GM13976 (cell line): Measurements from ENCODE around the gene TP63.

ENCODE experiments used
- DNase-seq: peaks from one replicate; pipeline ENCODE4 v3.0.0; 2012; ENCODE audit warnings: low spot score
- CTCF ChIP-seq: IDR thresholded peaks from 2 replicates; pipeline ENCODE4 v1.5.1; 2012; ENCODE audit warnings: borderline replicate concordance, mild to moderate bottlenecking; ENCODE audit not compliant: insufficient read depth; ENCODE audit errors: extremely low read depth, missing control alignments, control extremely low read depth
- in situ Hi-C: fragments of 300-500 bp; cut with MboI; formaldehyde crosslinking; loops from one replicate; pipeline ENCODE4 v1.12.0; 2022; ENCODE audit warnings: low sequenced_read_pairs, mixed read lengths, inconsistent platforms; ENCODE audit not compliant: unreplicated experiment

Gene TP63

DNA sequence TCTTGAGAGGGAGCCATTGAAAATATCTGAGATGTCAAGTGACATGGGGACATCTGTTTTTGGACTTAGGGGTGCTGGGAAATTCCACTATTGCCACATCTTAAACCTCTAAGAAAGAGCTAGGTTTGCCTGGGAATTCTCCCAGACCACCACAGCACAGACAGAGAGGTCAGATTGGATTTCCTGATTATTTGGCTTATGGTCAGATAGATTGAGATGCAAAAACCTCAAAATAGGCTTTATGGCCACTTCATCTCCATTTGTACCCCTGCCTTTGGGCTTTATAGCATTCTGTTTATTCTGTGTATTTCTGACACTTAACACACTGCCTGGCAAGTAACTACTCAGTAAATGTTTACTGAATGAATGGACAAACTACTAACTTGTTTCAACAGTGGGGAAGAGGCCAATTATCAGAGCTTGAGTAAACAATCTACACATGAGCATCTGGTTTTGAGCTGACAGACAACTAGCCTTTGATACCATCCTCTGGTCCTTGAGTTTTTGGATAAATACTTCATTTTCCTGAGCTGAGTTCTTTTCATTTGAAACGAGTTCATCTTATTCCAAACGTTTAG, 81.8 kb downstream of the TP63 start:
- no peak for TF ChIP-seq CTCF
- no peak for DNase-seq
- in situ Hi-C loops = no loop called here

DNA sequence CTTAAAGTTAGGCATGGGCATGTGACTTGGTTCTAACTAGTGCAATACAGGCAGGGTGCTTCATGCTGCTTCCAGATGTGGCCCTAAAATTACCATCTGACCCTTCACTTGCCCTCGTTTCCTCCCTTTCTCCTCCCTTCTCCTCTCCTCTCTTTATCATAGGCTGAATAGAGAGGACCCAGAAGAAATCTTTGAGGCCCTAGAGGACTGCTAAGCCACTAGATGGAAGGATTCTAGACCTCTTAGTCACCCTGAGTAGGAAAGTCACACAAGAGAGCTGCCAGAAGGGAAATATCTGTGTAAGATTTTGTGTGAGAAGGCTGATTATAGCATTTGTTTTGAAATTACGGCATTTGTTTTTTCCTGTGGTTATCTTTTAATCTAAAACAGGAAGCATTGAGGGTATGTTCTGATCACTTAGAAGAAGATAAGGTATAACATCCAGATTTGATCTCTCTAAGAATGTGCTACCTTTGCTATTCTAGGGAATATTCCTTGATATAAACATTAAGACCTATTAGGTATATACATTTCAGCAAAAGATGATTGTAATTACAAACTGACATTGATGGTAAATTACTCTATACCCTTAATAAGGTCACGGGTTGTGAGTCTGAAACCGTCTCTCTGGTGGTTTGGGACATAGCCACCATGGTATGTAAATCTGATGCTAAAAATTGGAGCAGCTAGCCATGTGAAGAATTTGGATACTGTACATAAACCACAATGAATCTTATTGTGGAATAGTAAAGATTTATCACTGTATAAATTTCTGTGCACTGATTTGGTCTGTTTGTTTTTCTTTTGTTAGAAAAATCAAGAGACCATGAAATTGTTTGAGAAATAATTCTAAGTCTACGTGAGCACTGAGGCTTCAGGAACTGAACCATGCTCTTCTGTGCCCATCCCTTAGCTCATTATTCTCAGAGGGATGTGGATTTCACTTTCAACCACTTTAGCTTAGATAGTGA, 84.1 kb downstream of the TP63 start:
- in situ Hi-C loops = no loop called here
- TF ChIP-seq CTCF = no peak
- no peak for DNase-seq

DNA sequence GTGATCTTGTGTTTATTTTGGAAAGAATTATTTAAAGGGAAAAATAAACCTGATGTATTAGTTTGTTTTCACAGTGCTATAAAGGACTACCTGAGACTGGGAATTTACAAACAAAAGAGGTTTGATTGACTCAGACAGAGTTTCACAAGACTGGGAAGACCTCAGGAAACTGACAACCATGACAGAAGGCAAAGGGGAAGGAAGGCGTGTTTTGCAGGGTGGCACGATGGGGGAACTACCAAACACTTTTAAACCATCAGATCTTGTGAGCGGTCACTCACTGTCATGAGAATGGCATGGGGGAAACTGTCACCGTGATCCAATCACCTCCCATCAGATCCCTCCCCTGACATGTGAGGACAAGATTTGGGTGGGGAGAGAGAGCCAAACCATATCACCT, 87.0 kb downstream of the TP63 start:
- in situ Hi-C loops = no loop called here
- DNase-seq = no peak
- no peak for TF ChIP-seq CTCF

DNA sequence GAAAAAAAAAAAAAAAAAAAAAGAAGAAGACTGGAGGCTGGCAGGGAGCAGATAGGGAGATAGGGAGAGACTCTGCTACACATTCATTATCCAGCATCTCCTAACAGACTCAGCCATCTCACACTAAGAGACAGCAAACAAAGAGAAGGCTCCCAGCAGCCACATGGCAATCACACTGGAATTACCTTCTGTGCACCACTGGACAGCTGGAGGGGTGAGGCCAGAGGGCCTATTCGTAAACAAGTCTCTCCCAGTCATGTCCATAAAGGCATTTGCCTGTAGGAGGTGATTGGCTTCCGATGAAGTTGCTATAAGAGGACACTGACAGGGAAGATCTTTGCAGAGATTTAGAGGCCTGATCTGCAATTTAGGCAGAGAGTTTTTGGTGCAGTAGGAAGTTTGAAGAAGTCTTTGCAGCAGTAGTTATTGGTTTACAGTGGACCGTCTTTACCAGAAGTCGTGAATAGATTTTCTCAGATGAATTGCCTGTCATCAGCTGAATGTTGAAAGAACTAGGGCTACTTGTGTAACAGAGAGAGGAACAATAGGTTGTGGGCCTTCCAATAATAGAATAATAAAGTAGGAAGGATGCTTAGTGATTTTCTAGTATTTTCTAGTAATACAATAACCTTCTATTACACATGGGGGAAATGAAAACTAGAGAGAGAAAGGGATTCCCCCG, 89.7 kb downstream of the TP63 start:
- TF ChIP-seq CTCF = no peak
- in situ Hi-C loops = no loop called here
- DNase-seq = no peak

- no peak for DNase-seq
- no peak for TF ChIP-seq CTCF
- in situ Hi-C loops = no loop called here
These were observed 90.9 kb downstream of the TP63 start for GRCh38 chr3:189721873-189722665.

DNA sequence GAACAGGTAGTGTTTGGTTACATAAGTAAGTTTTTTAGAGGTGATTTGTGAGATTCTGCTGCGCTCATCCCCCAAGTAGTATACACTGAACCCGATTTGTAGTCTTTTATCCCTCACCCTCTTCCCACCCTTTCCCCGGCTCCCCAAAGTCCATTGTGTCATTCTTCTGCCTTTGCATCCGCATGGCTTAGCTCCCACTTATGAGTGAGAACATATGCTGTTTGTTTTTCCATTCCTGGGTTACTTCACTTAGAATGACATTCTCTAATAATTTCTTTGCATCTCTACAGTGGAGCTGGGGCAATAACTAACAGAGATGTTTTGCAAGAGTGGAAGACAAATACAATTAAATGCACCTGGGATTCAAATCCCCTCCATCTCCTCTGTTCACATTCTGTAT, 93.2 kb downstream of the TP63 start:
- in situ Hi-C loops = no loop called here
- TF ChIP-seq CTCF = no peak
- no peak for DNase-seq
